ENCODE results near the gene RNMT.

RNMT gene

DNA sequence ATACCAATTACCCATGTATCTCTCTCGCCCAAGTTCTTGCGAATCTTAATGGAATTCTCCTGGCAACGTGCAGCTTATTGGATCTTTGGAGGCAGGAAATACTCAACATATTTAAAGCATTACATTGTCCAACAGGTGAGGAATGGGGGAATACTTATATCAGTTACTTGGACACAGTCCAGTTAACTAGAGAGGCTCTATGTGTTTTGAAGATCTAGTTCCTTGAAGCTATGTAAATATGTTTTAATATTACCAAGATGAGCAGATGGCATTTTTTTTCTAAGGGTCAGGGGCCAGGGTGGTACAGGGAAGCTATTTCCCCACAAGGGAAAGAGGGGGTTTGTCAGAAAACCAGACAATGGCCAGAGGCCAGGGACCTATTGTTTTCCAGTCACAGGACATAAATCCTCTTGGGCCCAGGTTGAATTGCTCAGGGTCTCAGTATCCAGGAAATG is 70.7 kb downstream of the RNMT start:
- no peak for TF ChIP-seq CTCF (IDR thresholded peaks at IDR 0.05; ENCODE audit: low read depth, low read length)
- DNase-seq (ENCODE audit: low read depth in 2 of 2), result peak in 1 of 2 donors; percentile 60
- no peak overlapping the region for H3K4me3 ChIP-seq (replicated peaks in 1 of 2; ENCODE audit: low read depth in 2 of 2, low read length in 2 of 2)

GRCh38 chr18:13799396-13799795 is 72.9 kb downstream of the RNMT start:
- TF ChIP-seq CTCF (IDR thresholded peaks at IDR 0.05; ENCODE audit: low read depth, low read length), result no peak
- no peak for DNase-seq (ENCODE audit: low read depth in 2 of 2)
- no peak overlapping the region for H3K4me3 ChIP-seq (replicated peaks in 1 of 2; ENCODE audit: low read depth in 2 of 2, low read length in 2 of 2)

- TF ChIP-seq CTCF (IDR thresholded peaks at IDR 0.05; ENCODE audit: low read depth, low read length), result peak; percentile 45
- peak overlapping the region; percentile 2 to 9 for H3K4me3 ChIP-seq (replicated peaks in 1 of 2; ENCODE audit: low read depth in 2 of 2, low read length in 2 of 2)
- DNase-seq (ENCODE audit: low read depth in 2 of 2), result peak; percentile 48 to 51
Measured at GRCh38 chr18:13800505-13801259, 74.2 kb downstream of the RNMT start.

- no peak for TF ChIP-seq CTCF (IDR thresholded peaks at IDR 0.05; ENCODE audit: low read depth, low read length)
- peak overlapping the region; percentile 2 to 9 for H3K4me3 ChIP-seq (replicated peaks in 1 of 2; ENCODE audit: low read depth in 2 of 2, low read length in 2 of 2)
- no peak for DNase-seq (ENCODE audit: low read depth in 2 of 2)
Measured at GRCh38 chr18:13801260-13801601, 74.8 kb downstream of the RNMT start.

- no peak for TF ChIP-seq CTCF (IDR thresholded peaks at IDR 0.05; ENCODE audit: low read depth, low read length)
Measured at GRCh38 chr18:13804305-13804704, 77.8 kb downstream of the RNMT start.

DNA sequence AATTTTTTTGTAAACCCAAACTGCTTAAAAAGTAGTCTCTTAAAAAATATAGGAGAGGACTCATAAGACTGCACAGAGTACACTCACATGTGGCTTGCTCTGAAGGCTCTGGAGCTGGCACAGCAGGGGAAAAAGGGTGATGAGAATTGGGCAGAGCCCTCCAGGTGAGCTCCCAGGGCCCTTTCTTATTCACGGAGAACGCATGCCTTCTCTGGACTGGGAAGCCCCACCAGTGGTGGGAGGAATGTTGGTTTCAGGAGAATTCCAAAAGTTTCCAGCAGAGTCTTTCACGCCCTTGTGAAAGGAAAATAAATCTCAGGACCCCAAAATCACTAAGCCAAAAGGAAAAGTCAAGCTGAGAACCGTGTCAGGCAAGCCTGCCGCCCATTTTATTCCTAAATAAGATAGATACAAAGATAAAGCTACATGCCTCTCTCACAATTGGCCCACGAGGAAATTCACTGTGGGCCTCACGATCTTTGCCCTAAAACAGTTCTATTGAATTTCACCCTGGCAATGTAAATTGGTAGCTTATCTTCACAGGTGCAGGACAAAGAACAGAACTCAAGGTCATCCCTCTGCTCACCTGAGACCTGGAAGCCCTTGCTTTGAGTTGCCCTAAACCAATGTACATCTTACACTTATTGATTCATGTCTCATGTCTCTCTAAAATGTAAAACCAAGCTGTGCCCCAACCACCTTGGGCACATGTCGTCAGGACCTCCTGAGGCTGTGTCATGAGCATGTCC is 82.0 kb downstream of the RNMT start:
- H3K4me3 ChIP-seq (replicated peaks in 1 of 2; ENCODE audit: low read depth in 2 of 2, low read length in 2 of 2), result no peak overlapping the region
- no peak for DNase-seq (ENCODE audit: low read depth in 2 of 2)
- no peak for TF ChIP-seq CTCF (IDR thresholded peaks at IDR 0.05; ENCODE audit: low read depth, low read length)

More at GRCh38 chr18:13804305-13804704, 77.8 kb downstream of the RNMT start:
- H3K4me3 ChIP-seq (replicated peaks in 1 of 2; ENCODE audit: low read depth in 2 of 2, low read length in 2 of 2), result no peak overlapping the region
- no peak for DNase-seq (ENCODE audit: low read depth in 2 of 2)
